Stomach (tissue), 9 donors: ENCODE data around the gene SLC17A9. TPM values are rescaled to one million over a fixed set of nuclear protein-coding genes. Genes with fewer than 3 reads are reported as not detected.

Experiments
- DNase-seq, 2 donors: peaks; one replicate each; pipeline versions ENCODE4 v3.0.0 to v3.0.0-alpha.2; 2013 to 2019
- H3K27ac ChIP-seq, 5 donors: fragments of 200-600 bp in 4 of 5; sonication (generic) in 4 of 5; one replicate each; pipeline ENCODE4 v1.5.1; 2013 to 2019; ENCODE audit warnings: mild to moderate bottlenecking in 1 of 5, moderate library complexity in 1 of 5
- H3K27me3 ChIP-seq, 3 donors: fragments of 200-600 bp; sonication (generic); one replicate each; pipeline ENCODE4 v1.5.1; 2017 to 2019; ENCODE audit warnings: mixed run types in 1 of 3
- H3K36me3 ChIP-seq, 4 donors: fragments of 200-600 bp; sonication (generic); 1 replicate in 3 of 4; 2 replicates in 1 of 4; pipeline ENCODE4 v1.5.1; 2016 to 2019
- H3K4me1 ChIP-seq, 4 donors: fragments of 200-600 bp; sonication (generic); one replicate each; pipeline ENCODE4 v1.5.1; 2016 to 2019
- H3K4me3 ChIP-seq, 4 donors: fragments of 200-600 bp; sonication (generic) in 3 of 4; one replicate each; pipeline ENCODE4 v1.5.1; 2016 to 2019; ENCODE audit warnings: mild to moderate bottlenecking in 1 of 4
- H3K9me3 ChIP-seq, 4 donors: fragments of 200-600 bp; sonication (generic); one replicate each; pipeline ENCODE4 v1.5.1; 2016 to 2019
- CTCF ChIP-seq, 7 experiments: fragments of 450-650 bp in 4 of 7; fragments of 200-600 bp in 3 of 7; sonication (generic) in 3 of 7; IDR thresholded peaks; one replicate each; pipeline ENCODE4 v1.5.1; 2016 to 2019; ENCODE audit warnings: antibody characterized with exemption in 7 of 7, control low read depth in 2 of 7, mild to moderate bottlenecking in 1 of 7
- EP300 ChIP-seq: sonication (generic); formaldehyde crosslinking; IDR thresholded peaks from one replicate; pipeline ENCODE4 v1.6.1; 2017; ENCODE audit warnings: antibody characterized with exemption
- POLR2A ChIP-seq, 4 donors: fragments of 450-650 bp; IDR thresholded peaks; one replicate each; pipeline ENCODE4 v1.6.1; 2016; ENCODE audit warnings: antibody characterized with exemption in 4 of 4, control low read depth in 2 of 4, mild to moderate bottlenecking in 1 of 4, moderate library complexity in 1 of 4
- POLR2AphosphoS5 ChIP-seq, 3 donors: sonication (generic); formaldehyde crosslinking; IDR thresholded peaks; one replicate each; pipeline ENCODE4 v1.6.1; 2016; ENCODE audit warnings: antibody characterized with exemption in 3 of 3
- WGBS, 5 donors: extraction: QIAGEN DNeasy Blood & Tissue Kit in 3 of 5; methylation state at CpG; one replicate each; pipeline versions ENCODE4 v1.1.5 to v1.1.7; 2013 to 2018; 5-methylcytosine and 5-hydroxymethylcytosine counted together
- intact Hi-C: fragments of 100-400 bp; cut with DNase I; formaldehyde crosslinking; loops from one replicate; pipeline ENCODE4 v1.15.1; 2023; ENCODE audit warnings: low total_unique reads
- polyA plus RNA-seq, 3 donors: library from polyadenylated mRNA; stranded (reverse); fragments of 200-250 nt; gene quantifications; one replicate each; pipeline ENCODE4 v1.2.3, GENCODE V29; 2013
- total RNA-seq, 5 donors: library from RNA; depleted of rRNA; stranded (reverse); fragments of >200 nt; gene quantifications; one replicate each; pipeline versions ENCODE4 v1.1.0 to v1.2.3, GENCODE V29; 2014 to 2016
- donor health status: healthy with polysubstance abuse.
- donor health status: Bipolar disorder and iron deficiency.
- donor health status: healthy.

SLC17A9 gene
- total and polyA plus RNA-seq, 8 donors, result 1.1 to 76.4 (median 12.6) TPM

DNA sequence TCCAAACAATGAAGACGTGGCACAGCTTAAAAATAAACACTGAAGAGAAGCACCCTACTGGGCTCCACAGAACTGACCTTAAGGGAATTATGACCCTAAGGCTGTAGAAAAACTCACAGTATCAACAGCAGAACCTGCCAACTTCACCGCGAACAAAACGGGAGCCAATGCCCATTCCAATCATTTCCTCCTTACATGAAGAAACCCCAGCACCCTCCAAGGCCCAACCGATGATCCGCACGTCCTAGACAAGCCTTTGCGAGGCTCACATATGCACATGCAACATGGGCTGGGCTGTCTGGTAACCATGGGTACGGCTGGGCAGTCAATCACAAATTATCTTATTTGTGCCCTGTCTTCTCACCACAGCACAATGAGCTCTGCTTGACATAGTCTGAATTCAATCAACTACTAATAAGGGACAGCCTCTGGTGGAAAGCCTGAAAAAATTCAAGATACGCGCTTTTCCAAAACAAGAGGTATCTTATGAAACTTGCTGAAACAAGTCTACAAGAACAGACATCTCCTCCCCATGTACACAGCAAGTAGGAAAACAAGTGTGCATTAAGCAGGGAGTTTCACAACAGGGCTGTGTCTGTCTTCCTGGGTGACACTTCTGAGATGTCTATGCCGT is 27.9 kb upstream of the SLC17A9 start:
- intact Hi-C loops, result no loop called here
- Histone ChIP-seq H3K4me1 (peaks cover 79 to 89% (median 86%) of the 10 kb centered on the region in 4 donors), H3K27me3 (no peaks in the 10 kb centered on the region), H3K4me3 (peak overlapping the region; percentile 76 to 95 (median 93)), H3K27ac (peak overlapping the region; percentile 68 to 99 (median 98)), H3K9me3 (no peaks in the 10 kb centered on the region), H3K36me3 (no peaks in the 10 kb centered on the region)
- WGBS, 5 donors, result 12 to 23% (median 16%) methylated on average over 12 of the region's 12 CpGs
- TF ChIP-seq CTCF (IDR thresholded peaks at IDR 0.05), result no peak
- peak in 1 of 2 donors; percentile 69 for DNase-seq

GRCh38 chr20:62925076-62925419 is 27.5 kb upstream of the SLC17A9 start:
- H3K4me3 ChIP-seq, result peak overlapping the region; percentile 76 to 95 (median 93)
- WGBS, 5 donors, result 2 to 3% (median 2%) methylated on average over 4 of the region's 4 CpGs
- no peak for DNase-seq
- H3K27me3 ChIP-seq, result no peaks in the 10 kb centered on the region
- H3K9me3 ChIP-seq, result no peaks in the 10 kb centered on the region
- H3K36me3 ChIP-seq, result no peaks in the 10 kb centered on the region
- intact Hi-C loops, result no loop called here
- no peak for TF ChIP-seq CTCF (IDR thresholded peaks at IDR 0.05)
- TF ChIP-seq POLR2AphosphoS5 (IDR thresholded peaks at IDR 0.05), result no peak
- TF ChIP-seq POLR2A (IDR thresholded peaks at IDR 0.05), result no peak
- no peak for TF ChIP-seq EP300
- H3K27ac ChIP-seq, result peak overlapping the region; percentile 92 to 99 (median 98)
- H3K4me1 ChIP-seq, result peaks cover 78 to 89% (median 86%) of the 10 kb centered on the region in 4 donors

DNA sequence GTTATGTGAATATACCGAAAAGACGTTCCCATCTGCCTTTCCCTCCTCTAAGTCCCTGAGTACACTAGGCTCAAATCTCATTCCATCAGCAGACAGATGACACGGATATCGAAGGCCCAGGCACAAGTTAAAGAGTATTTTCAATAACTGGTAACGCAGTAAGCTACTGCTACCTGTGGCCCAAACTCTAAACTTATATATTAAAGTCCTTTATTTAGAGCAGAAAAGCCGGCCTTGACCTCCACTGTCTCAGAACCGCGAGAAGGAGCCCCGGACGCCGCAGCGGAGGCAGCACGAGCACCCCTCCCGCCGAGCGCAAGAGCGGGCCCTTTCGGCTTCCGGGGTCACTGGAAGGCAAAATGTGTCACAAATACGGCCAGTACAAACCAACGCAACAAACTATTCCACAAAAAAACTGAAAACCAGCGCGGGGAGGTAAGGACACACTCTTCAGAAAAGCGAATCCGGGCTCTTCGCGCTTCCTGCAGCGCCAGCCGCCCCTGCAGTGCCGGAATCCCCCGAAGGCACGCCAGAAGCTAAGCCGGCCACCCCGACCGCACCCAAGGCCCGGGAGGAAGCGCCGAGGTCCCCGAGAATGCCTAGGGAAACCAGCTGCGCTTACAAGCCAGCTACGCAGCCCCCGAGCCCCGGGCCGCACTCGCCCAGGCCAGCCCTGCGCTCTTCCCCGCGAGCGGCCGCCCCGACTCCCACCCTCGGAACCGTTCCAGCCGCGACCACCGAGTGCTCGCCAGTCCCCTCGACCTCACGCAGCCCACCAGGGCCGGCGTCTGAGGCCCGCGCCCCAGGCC is 26.9 kb upstream of the SLC17A9 start:
- H3K4me3 ChIP-seq, result peak overlapping the region; percentile 76 to 95 (median 93)
- TF ChIP-seq EP300 (no peak), POLR2AphosphoS5 (IDR thresholded peaks at IDR 0.05) (no peak), POLR2A (IDR thresholded peaks at IDR 0.05) (no peak), CTCF (IDR thresholded peaks at IDR 0.05) (no peak)
- no peaks in the 10 kb centered on the region for H3K27me3 ChIP-seq
- H3K27ac ChIP-seq, result peak overlapping the region; percentile 92 to 99 (median 98)
- DNase-seq, result peak; percentile 45 to 69
- WGBS, 5 donors, result 0 to 1% (median 0%) methylated on average over 49 to 63 of the region's 63 CpGs
- peaks cover 73 to 88% (median 83%) of the 10 kb centered on the region in 4 donors for H3K4me1 ChIP-seq
- H3K36me3 ChIP-seq, result no peaks in the 10 kb centered on the region
- intact Hi-C loops, result no loop called here
- H3K9me3 ChIP-seq, result no peaks in the 10 kb centered on the region

GRCh38 chr20:62926229-62927127 is 26.0 kb upstream of the SLC17A9 start, which contains the start of gene DIDO1:
Gene DIDO1, minus strand, starts transcription at chr20:62926505.
- H3K9me3 ChIP-seq, result no peaks in the 10 kb centered on the region
- intact Hi-C loops, result no loop called here
- 1 to 4% (median 1%) methylated on average over 45 to 92 of the region's 92 CpGs for WGBS, 5 donors

More at GRCh38 chr20:62926229-62927127, 26.0 kb upstream of the SLC17A9 start, which contains the start of gene DIDO1:
- Histone ChIP-seq H3K4me1 (peaks cover 64 to 82% (median 76%) of the 10 kb centered on the region in 4 donors), H3K4me3 (peak within 1 kb of the TSS; percentile 76 to 95 (median 93)), H3K36me3 (no peaks in the 10 kb centered on the region), H3K27ac (peak within 1 kb of the TSS; percentile 92 to 99 (median 98)), H3K27me3 (no peaks in the 10 kb centered on the region)
- peak; percentile 92 to 97 for DNase-seq
- TF ChIP-seq POLR2AphosphoS5 (IDR thresholded peaks at IDR 0.05) (peak; percentile 57 to 87 (median 82)), POLR2A (IDR thresholded peaks at IDR 0.05) (peak in 1 of 4 donors; percentile 28), CTCF (IDR thresholded peaks at IDR 0.05) (peak in 5 of 7 experiments; percentile 22 to 86 (median 84)), EP300 (no peak)
